ENCODE measurements around the gene BMP10.
"Not testable (repeated sequence)": the region's sequence is repeated elsewhere in the genome, so short reads cannot be mapped to it uniquely, and the experiment has no call there.

Gene BMP10

DNA sequence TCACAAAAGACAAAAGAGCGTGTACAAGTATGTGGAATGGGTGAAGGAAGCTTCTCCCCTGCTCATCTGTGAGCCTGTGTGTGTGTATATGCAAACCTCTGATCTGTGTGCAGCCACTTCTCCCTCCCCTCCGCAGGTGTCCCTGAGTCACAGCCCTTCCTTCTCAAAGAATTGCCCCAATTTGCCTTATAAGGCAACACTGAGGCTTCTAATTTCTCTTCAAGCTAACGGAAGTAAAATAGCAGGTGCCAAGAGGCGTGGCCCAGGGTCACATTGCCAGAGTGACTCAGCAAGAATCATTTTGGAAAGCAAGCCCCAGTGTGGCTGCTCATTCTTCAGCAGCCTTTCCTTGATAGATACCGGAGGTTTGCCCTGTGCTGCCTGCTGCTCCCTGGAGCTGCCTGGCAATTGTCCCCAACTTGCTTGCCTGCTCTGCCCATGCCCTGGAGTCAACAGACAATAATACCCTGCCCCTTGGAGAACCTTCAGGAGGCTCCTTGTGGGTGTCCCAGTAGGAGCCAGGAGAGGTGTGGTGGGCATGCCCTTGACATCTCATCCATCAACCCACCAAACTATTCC lies 37.3 kb upstream of the BMP10 start:
- TF ChIP-seq JUND (IDR thresholded peaks at IDR 0.05; ENCODE audit: low read depth), result no peak
- in situ Hi-C loops (cut with HindIII; ENCODE audit: low pct_unique_long_range_greater_than_20kb, low sequenced_read_pairs), result no loop called here
- DNase-seq (ENCODE audit: low read depth in 1 of 2, low spot score in 1 of 2), result peak in 1 of 2 experiments; percentile 71

DNA sequence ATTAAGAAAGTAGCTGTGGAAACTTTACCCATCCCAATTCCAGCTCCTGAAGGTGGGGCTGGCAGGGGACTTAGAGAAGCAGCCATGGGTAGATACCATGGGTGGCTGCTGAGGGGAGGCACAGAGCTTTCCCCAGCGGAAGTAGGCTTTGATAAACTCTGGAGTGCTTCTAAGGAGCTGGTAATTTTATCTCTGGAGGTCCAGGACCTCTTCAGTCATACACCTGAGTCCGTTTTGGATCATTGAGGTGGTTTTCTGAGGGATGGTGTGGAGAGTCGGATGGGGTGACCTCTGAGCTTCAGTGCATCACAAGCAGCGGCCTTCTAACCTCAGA lies 36.7 kb upstream of the BMP10 start:
- in situ Hi-C loops (cut with HindIII; ENCODE audit: low pct_unique_long_range_greater_than_20kb, low sequenced_read_pairs), result no loop called here
- no peak for DNase-seq (ENCODE audit: low read depth in 1 of 2, low spot score in 1 of 2)
- no peak for TF ChIP-seq JUND (IDR thresholded peaks at IDR 0.05; ENCODE audit: low read depth)

DNA sequence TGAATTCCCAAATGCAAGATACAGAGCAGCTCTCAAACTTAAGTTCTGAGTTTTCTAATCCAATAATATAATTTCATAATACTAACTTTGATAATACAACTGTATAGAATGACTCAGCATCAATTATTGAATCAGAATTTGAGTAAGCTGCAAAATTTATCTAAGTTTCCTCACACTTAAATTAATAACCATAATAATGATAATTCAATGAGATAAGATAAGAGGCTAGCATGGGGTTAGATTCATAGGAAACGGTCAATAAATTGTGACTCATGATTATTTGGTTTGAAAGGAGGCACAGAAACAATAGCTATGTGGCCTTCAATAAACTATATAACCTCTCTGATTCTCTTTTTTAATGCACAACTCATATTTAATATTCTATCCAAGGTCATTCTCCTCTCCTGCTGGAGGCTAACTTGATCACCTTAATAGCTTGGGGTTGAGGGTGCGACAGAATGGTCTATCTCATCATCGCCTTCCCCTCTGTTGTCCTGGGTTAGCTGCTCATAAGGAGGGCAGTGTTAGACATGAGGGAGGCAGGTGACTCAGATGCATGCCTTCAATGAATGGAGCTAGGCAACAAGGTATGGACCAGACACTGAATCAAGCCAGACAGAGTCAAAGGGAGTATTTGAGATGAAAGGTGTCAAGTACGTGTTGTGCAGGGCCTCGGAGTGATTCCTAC lies 36.2 kb upstream of the BMP10 start:
- no peak for DNase-seq (ENCODE audit: low read depth in 1 of 2, low spot score in 1 of 2)
- TF ChIP-seq JUND (IDR thresholded peaks at IDR 0.05; ENCODE audit: low read depth), result no peak
- in situ Hi-C loops (cut with HindIII; ENCODE audit: low pct_unique_long_range_greater_than_20kb, low sequenced_read_pairs), result no loop called here

DNA sequence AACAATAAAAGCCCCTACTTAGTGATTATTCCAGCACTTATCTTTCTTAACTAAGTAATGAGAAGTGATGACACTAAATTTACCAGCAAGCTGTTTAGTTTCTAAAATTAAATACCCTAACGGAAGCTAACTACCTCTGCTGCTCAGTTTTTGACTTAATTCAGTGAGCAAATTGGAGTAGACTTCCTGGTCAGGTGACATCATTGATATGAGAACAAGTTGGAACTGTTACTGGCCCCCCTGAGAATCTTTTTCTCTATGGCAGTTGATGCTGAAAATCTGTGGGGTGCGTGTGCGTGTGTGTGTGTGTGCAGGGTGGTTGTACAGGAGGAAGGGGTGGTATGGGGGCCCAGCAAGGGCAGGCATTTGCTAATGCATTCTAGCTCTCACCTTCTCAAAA lies 35.5 kb upstream of the BMP10 start:
- in situ Hi-C loops (cut with HindIII; ENCODE audit: low pct_unique_long_range_greater_than_20kb, low sequenced_read_pairs), result no loop called here
- no peak for TF ChIP-seq JUND (IDR thresholded peaks at IDR 0.05; ENCODE audit: low read depth)
- DNase-seq (ENCODE audit: low read depth in 1 of 2, low spot score in 1 of 2), result no peak

DNA sequence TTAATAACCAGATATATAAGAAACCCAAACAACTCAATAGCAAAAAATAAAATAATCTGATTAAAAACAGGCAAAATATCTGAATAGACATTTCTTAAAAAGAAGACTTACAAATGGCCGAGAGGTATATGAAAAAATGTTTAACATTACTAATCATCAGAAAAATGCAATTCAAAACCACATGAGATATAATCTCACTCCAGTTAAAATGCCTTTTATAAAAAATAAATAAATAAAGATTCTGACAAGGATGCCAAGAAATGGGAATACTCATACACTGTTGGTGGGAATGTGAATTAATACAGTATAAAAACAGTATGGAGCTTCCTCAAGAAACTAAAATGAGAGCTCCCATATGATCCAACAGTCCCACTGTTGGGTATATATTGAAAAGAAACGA lies 33.9 kb upstream of the BMP10 start:
- in situ Hi-C loops (cut with HindIII; ENCODE audit: low pct_unique_long_range_greater_than_20kb, low sequenced_read_pairs), result no loop called here
- no peak for DNase-seq (ENCODE audit: low read depth in 1 of 2, low spot score in 1 of 2)
- TF ChIP-seq JUND (IDR thresholded peaks at IDR 0.05; ENCODE audit: low read depth), result no peak

DNA sequence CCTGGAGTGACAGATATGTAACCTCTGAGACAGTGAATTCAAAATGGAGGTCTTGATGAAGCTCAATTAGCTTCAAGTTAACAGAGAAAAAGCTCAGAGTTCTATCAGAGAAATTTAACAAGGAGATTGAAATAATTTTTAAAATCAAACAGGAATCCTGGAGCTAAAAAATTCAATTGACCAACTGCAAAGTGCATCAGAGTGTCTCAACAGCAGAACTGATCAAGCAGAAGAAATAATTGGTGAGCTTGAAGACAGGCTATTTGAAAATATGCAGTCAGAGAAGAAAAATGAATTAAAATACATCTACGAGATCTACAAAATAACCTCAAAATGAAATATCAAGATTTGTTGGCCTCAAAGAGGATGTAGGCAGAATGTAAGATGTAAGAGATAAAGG lies 30.4 kb upstream of the BMP10 start:
- no peak for TF ChIP-seq JUND (IDR thresholded peaks at IDR 0.05; ENCODE audit: low read depth)
- DNase-seq (ENCODE audit: low read depth in 1 of 2, low spot score in 1 of 2), result no peak
- in situ Hi-C loops (cut with HindIII; ENCODE audit: low pct_unique_long_range_greater_than_20kb, low sequenced_read_pairs), result no loop called here

DNA sequence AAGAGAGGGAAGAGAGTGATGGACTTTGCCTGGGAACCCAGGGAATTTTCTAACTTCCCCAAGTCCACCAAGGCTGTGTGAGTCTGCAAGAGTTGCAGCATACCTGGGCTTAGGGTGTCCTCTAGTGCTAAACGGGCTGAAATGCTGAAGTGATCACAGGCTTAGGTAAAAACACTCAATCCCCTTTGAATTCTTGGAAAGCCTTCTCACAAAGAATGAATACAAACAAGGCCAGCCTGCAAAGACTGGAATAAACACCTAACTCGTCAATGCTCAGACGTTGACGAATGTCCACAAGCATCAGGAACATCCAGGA lies 30.0 kb upstream of the BMP10 start:
- in situ Hi-C loops (cut with HindIII; ENCODE audit: low pct_unique_long_range_greater_than_20kb, low sequenced_read_pairs), result no loop called here
- no peak for TF ChIP-seq JUND (IDR thresholded peaks at IDR 0.05; ENCODE audit: low read depth)
- peak in 1 of 2 experiments; percentile 19 for DNase-seq (ENCODE audit: low read depth in 1 of 2, low spot score in 1 of 2)

DNA sequence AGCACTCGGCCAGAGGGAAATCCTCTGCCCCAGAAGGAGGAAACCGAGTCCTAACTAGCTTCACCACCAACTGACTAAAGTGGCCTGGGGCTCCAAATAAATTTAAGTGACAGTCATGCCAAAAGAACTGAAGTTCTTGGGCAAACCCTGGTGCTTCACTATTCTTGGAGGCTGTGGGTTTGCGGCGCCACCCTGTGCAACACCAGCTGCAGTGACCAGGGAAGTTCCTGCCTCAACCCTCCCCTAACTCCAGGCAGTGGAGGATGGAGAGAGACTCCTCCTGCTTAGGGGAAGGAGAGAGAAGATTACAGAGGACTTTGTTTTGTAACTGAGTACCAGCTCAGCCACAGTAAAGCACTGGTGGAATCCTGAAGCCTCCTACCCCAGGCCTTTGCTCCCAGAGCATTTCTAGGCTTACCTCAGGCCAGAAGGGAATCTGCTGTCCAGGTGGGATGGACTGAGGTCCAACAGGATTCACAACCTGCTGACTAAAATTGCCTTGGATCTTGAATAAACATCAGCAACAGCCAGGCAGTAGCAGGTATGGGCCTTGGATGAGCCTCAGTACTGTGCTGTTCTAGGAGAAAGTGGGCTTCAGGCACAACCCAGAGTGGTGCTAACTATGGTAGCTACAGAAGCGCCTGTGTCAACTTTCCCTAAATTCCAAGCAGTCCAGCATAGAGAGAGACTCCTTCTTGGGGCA lies 29.4 kb upstream of the BMP10 start:
- no peak for DNase-seq (ENCODE audit: low read depth in 1 of 2, low spot score in 1 of 2)
- TF ChIP-seq JUND (IDR thresholded peaks at IDR 0.05; ENCODE audit: low read depth), result no peak
- in situ Hi-C loops (cut with HindIII; ENCODE audit: low pct_unique_long_range_greater_than_20kb, low sequenced_read_pairs), result no loop called here

DNA sequence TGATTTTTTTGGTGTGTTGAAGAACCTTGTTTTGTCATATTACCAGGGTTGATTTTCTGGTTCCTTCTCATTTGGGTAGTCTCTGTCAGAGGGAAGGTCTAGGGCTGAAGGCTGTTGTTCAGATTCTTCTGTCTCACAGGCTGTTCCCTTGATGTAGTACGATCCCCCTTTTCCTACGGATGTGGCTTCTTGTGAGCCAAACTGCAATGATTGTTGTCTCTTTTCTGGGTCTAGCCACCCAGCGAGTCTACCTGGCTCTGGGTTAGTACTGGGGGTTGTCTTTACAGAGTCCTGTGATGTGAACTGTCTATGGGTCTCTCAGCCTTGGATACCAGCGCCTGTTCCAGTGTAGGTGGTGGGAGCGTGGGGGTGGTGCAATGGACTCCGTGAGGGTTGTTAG lies 24.8 kb upstream of the BMP10 start:
- DNase-seq (ENCODE audit: low read depth in 1 of 2, low spot score in 1 of 2); in situ Hi-C loops (cut with HindIII; ENCODE audit: low pct_unique_long_range_greater_than_20kb, low sequenced_read_pairs): not testable (repeated sequence)

DNA sequence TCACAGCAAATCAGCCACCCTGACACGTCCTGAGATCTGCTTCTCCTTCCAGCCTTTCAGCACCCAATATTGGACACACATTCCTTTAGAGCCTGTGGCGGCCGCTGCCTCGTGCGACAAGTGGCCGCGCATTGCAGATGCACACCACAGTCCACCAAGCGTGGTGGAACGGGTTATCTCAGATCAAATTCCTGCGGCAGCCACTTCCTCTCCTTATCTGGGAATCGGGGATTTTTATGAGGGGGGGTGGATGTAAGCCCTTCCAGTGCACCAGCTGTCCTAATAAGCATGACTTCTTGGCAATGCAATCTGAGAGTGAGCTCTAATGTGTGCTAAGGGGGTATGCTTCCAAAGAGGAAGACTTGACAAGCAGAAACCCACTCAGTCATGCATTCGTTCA lies 18.3 kb upstream of the BMP10 start:
- no peak for DNase-seq (ENCODE audit: low read depth in 1 of 2, low spot score in 1 of 2)
- TF ChIP-seq JUND (IDR thresholded peaks at IDR 0.05; ENCODE audit: low read depth), result no peak
- in situ Hi-C loops (cut with HindIII; ENCODE audit: low pct_unique_long_range_greater_than_20kb, low sequenced_read_pairs), result no loop called here

DNA sequence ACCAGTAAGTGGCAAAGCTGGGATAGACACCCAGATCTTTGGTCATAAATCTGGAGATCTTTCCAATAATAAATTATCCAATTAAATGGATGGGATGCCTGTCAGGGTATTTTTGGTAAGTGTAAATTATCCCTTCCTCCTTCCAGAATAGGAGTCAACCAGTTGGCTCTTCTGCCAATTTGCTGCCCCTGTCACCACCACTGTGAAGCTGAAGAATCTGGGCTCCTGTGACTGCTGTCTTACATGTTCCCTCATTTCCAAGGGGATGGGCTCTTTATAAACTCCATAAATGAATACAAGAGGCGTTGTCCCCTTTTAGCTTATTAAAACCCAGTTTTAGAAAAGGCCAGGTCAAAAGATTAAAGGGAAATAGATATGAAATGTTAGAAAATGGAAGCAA lies 17.8 kb upstream of the BMP10 start:
- DNase-seq (ENCODE audit: low read depth in 1 of 2, low spot score in 1 of 2), result no peak
- in situ Hi-C loops (cut with HindIII; ENCODE audit: low pct_unique_long_range_greater_than_20kb, low sequenced_read_pairs), result no loop called here
- no peak for TF ChIP-seq JUND (IDR thresholded peaks at IDR 0.05; ENCODE audit: low read depth)

DNA sequence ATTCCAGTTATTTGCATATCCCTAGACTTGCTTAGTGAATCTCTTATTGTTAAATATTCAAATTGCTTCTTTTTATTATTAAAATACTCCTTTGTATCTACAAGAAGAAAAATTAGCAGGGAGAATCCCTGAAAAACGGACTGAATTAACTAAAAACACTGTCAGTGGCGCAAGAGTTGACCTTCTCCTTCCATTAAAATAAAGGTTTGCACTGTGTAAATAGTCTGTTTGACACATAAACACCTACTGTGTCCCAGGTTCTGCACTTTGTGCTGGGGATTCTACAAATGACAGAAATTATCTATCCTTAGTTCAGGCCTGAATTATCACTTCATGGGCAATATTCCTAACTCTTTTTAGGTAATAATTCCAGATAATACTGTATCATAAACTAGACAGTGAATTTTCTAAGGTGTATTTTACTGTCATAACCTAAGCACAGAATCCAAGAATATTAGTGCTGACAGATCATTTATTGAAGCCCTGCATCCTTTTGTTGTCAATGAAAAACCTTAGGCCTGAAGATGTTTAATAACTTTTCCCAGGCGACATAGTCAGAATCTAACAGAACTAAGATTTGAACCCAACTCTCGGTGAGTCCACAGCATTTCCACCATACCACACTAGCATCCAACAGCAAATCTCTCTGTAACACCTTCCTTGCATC lies 17.0 kb upstream of the BMP10 start:
- in situ Hi-C loops (cut with HindIII; ENCODE audit: low pct_unique_long_range_greater_than_20kb, low sequenced_read_pairs), result no loop called here
- TF ChIP-seq JUND (IDR thresholded peaks at IDR 0.05; ENCODE audit: low read depth), result no peak
- no peak for DNase-seq (ENCODE audit: low read depth in 1 of 2, low spot score in 1 of 2)

DNA sequence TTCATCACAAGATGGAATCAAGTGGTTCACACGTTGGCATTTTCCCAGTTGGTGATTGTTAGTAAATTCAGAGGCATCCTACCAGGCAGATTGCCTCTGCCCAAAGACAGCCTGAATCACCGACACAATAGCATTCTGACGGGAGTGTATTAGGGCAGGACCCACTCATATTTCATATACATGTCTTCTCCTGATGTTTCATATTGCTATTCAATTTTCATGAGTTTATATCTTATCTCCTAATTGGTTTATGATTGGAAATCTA lies 14.5 kb upstream of the BMP10 start:
- TF ChIP-seq JUND (IDR thresholded peaks at IDR 0.05; ENCODE audit: low read depth), result no peak
- no peak for DNase-seq (ENCODE audit: low read depth in 1 of 2, low spot score in 1 of 2)
- in situ Hi-C loops (cut with HindIII; ENCODE audit: low pct_unique_long_range_greater_than_20kb, low sequenced_read_pairs), result no loop called here
